Measurements from ENCODE around the gene LMF1.

- no peak for TF ChIP-seq CTCF (IDR thresholded peaks at IDR 0.05)
- no peak for TF ChIP-seq EZH2 (IDR thresholded peaks at IDR 0.05; ENCODE audit: borderline replicate concordance, insufficient read depth, low read depth, low read length, poor library complexity, severe bottlenecking)
Observed at GRCh38 chr16:888901-889570, 81.7 kb downstream of the LMF1 start.

Measured in B cell (primary cell).